Smooth muscle cell (in vitro differentiated cells): ENCODE data around the gene ASAP3. TPM values are rescaled to one million over a fixed set of nuclear protein-coding genes. Genes with fewer than 3 reads are reported as not detected.

Source experiments
- DNase-seq: peaks from one replicate; lab custom pipeline; 2025; ENCODE audit not compliant: unreplicated experiment; lab: John Stamatoyannopoulos, UW
- H2AFZ ChIP-seq: fragments of 200-600 bp; sonication (generic); 2 replicates; pipeline ENCODE4 v1.6.0; 2016; ENCODE audit warnings: antibody characterized with exemption, low read depth, mild to moderate bottlenecking
- H3F3A ChIP-seq: fragments of 200-600 bp; sonication (generic); 2 replicates; pipeline ENCODE4 v1.6.0; 2017; ENCODE audit warnings: antibody characterized with exemption, low read depth
- H3K27ac ChIP-seq: fragments of 200-600 bp; sonication (generic); 2 replicates; pipeline ENCODE4 v1.5.1; 2016; ENCODE audit warnings: low read depth, mild to moderate bottlenecking
- H3K27me3 ChIP-seq: fragments of 200-600 bp; sonication (generic); 2 replicates; pipeline ENCODE4 v1.6.1; 2016; ENCODE audit warnings: low read depth, mild to moderate bottlenecking
- H3K36me3 ChIP-seq: fragments of 200-600 bp; sonication (generic); 2 replicates; pipeline ENCODE4 v1.5.1; 2016; ENCODE audit warnings: low read depth
- H3K4me1 ChIP-seq: fragments of 200-600 bp; sonication (generic); 2 replicates; pipeline ENCODE4 v1.5.1; 2016; ENCODE audit warnings: low read depth
- H3K4me2 ChIP-seq: fragments of 200-600 bp; sonication (generic); 2 replicates; pipeline ENCODE4 v1.6.0; 2016; ENCODE audit warnings: mild to moderate bottlenecking
- H3K4me3 ChIP-seq: fragments of 200-600 bp; sonication (generic); 2 replicates; pipeline ENCODE4 v1.5.1; 2016; ENCODE audit warnings: mild to moderate bottlenecking
- H3K79me2 ChIP-seq: fragments of 200-600 bp; sonication (generic); 2 replicates; pipeline ENCODE4 v1.6.0; 2016; ENCODE audit warnings: low read depth, mild to moderate bottlenecking
- H3K9ac ChIP-seq: fragments of 200-600 bp; sonication (generic); 2 replicates; pipeline ENCODE4 v1.6.0; 2016; ENCODE audit warnings: low read depth
- H3K9me3 ChIP-seq: fragments of 200-600 bp; sonication (generic); replicated peaks from 2 replicates; pipeline ENCODE4 v1.5.1; 2016; ENCODE audit warnings: low read depth
- H4K20me1 ChIP-seq: fragments of 200-600 bp; sonication (generic); 2 replicates; pipeline ENCODE4 v1.6.0; 2016; ENCODE audit warnings: low read depth
- WGBS: methylation state at CpG from one replicate; pipeline ENCODE4 v1.1.7; 2016; ENCODE audit warnings: low lambda C conversion rate; 5-methylcytosine and 5-hydroxymethylcytosine counted together
- polyA plus RNA-seq: library from polyadenylated mRNA; unstranded; fragments of >200 nt; fragmentation: Nextera tagmentation; extraction: Ambion mirVana; gene quantifications from 2 replicates; pipeline ENCODE4 v1.2.1, GENCODE V29; 2016
- total RNA-seq: library from RNA; depleted of rRNA; stranded (reverse); fragments of >200 nt; gene quantifications from 2 replicates; pipeline ENCODE4 v1.2.3, GENCODE V29; 2014
- TF ChIP-seq, protein P1 (sequence below): fragments of 200-600 bp; sonication (generic); IDR thresholded peaks from 2 replicates; pipeline ENCODE4 v1.5.1; 2017; ENCODE audit warnings: borderline replicate concordance, mild to moderate bottlenecking, antibody characterized with exemption; ENCODE audit not compliant: insufficient read depth, poor library complexity, severe bottlenecking

The ASAP3 gene
- total and polyA plus RNA-seq, 2 experiments from 2014 or later = 16.3 to 28.9 TPM

DNA sequence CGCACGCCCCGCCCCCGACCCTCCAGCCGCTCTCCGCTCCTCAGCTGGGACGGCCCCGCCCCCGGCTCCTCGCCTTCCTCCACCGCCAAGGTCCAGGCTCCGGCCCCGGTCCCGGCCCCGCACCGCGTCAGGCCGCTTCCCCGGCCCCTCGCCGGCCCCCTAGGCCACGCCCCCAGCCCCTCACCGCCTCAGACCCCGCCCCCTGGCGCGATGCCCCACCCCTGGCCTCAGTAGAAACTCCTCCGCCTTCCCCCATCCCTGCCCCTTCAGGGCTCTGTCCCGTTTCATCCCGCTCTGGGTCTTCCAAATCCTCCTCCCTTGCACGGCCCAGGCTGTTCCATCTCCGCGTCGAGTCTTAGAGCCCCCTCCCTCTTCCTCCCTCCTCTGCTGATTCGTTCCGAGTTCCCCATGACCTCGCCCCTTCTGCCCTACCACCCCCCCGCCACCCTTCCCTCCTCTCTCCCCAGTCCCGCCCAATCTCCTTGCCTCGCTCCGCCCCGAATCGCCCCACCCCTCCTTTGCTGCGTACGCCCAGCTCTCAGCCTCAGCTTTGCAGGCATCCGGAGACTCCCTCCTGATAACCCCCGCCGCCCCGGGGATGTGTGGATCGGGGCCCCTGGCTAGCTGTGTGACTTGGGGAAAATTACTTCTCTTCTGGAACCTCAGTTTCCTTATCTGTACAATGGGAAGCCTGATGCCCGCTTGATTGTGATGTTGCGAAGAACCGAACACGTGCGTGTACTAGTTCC, 448 bp upstream of the ASAP3 start:
- H3K27me3 ChIP-seq = no peaks in the 10 kb centered on the region
- peaks cover 6% of the 10 kb centered on the region for H3F3A ChIP-seq
- peak; percentile 96 for DNase-seq
- H2AFZ ChIP-seq = peak overlapping the region; percentile 28
- 10% methylated on average over 16 of the region's 54 CpGs for WGBS
- H3K4me1 ChIP-seq = peaks cover 3% of the 10 kb centered on the region
- peak overlapping the region; percentile 84 for H3K4me3 ChIP-seq
- H4K20me1 ChIP-seq = peaks cover 30% of the 10 kb centered on the region
- no peak overlapping the region for H3K9ac ChIP-seq
- TF ChIP-seq, protein P1, sequence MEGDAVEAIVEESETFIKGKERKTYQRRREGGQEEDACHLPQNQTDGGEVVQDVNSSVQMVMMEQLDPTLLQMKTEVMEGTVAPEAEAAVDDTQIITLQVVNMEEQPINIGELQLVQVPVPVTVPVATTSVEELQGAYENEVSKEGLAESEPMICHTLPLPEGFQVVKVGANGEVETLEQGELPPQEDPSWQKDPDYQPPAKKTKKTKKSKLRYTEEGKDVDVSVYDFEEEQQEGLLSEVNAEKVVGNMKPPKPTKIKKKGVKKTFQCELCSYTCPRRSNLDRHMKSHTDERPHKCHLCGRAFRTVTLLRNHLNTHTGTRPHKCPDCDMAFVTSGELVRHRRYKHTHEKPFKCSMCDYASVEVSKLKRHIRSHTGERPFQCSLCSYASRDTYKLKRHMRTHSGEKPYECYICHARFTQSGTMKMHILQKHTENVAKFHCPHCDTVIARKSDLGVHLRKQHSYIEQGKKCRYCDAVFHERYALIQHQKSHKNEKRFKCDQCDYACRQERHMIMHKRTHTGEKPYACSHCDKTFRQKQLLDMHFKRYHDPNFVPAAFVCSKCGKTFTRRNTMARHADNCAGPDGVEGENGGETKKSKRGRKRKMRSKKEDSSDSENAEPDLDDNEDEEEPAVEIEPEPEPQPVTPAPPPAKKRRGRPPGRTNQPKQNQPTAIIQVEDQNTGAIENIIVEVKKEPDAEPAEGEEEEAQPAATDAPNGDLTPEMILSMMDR = no peak
- H3K36me3 ChIP-seq = no peaks in the 10 kb centered on the region
- H3K9me3 ChIP-seq = no peaks in the 10 kb centered on the region
- H3K27ac ChIP-seq = no peak overlapping the region
- peaks cover 14% of the 10 kb centered on the region for H3K79me2 ChIP-seq
- H3K4me2 ChIP-seq = peak overlapping the region; percentile 98

DNA sequence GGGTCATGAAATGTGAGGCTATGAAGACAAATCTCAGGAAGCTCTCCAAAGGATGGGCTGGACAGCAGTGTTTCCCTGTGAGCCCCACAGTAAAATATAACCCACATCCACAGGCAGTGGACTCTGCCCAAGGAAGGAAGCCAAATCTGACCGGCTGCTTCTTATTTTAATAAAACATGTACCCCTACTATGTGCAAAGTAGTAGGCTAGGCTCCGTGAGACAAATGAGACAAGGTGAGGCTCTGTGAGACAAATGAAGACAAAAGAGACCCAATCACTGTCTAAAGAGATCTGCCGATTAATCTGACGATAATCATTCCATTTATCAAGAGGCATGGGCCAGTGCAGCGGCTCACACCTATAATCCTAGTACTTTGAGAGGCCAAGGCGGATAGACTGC, 2.1 kb downstream of the ASAP3 start:
- Histone ChIP-seq H3K9me3 (no peaks in the 10 kb centered on the region), H3K79me2 (peaks cover 14% of the 10 kb centered on the region), H3K4me2 (no peak overlapping the region), H3K4me1 (peaks cover 3% of the 10 kb centered on the region), H2AFZ (no peak overlapping the region), H3K27ac (no peak overlapping the region), H3K9ac (no peak overlapping the region), H3K36me3 (no peaks in the 10 kb centered on the region), H3K4me3 (no peak overlapping the region), H4K20me1 (peaks cover 34% of the 10 kb centered on the region), H3F3A (peaks cover 6% of the 10 kb centered on the region), H3K27me3 (no peaks in the 10 kb centered on the region)
- DNase-seq = no peak
- TF ChIP-seq, protein P1 = no peak
- WGBS = 95% methylated on average over 6 of the region's 6 CpGs

DNA sequence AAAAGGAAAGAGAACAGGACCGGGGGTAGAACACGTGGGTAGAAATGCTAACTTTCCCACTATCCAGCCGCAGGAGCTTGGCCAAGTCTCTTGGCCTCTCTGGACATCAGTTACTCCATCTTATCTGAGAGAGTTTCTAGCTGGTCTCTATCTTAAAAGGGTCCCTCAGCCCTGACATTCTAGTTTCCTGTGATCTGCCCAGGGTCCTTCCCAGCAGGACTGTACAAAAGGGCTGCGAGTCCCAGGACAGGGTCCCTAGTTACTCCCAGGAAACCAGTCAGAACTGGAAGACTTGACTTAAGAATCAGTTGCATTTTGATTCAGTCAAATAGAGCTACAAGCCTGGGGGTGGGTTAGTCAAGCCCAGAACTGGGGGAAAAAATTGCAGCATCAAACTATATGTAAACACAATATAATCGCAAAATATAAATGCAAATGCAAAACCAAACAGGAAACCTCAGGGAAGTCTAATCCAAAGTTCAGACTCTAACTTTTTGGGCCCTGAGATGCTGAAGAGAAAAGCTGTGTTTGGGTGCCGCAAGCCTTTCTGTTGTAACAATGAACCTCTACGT, 2.9 kb downstream of the ASAP3 start:
- Histone ChIP-seq H3K9me3 (no peaks in the 10 kb centered on the region), H3K4me3 (no peak overlapping the region), H2AFZ (no peak overlapping the region), H3K36me3 (no peaks in the 10 kb centered on the region), H3F3A (peaks cover 6% of the 10 kb centered on the region), H3K4me1 (peaks cover 3% of the 10 kb centered on the region), H3K4me2 (no peak overlapping the region), H3K79me2 (peaks cover 21% of the 10 kb centered on the region), H3K9ac (no peak overlapping the region), H4K20me1 (peaks cover 42% of the 10 kb centered on the region), H3K27me3 (no peaks in the 10 kb centered on the region), H3K27ac (no peak overlapping the region)
- TF ChIP-seq, protein P1 = no peak
- WGBS = 88% methylated on average over 7 of the region's 7 CpGs
- DNase-seq = no peak
